NT2/D1 (cell line): ENCODE measurements around the gene RPS6KA2.

Experiments
- DNase-seq: peaks from one replicate; pipeline ENCODE4 v3.0.0-alpha.2; 2011; ENCODE audit warnings: low read depth, low spot score
- H3K27me3 ChIP-seq: 2 replicates; pipeline ENCODE4 v1.6.0; 2011; ENCODE audit warnings: mild to moderate bottlenecking; ENCODE audit not compliant: insufficient read length, insufficient read depth
- H3K36me3 ChIP-seq: 2 replicates; pipeline ENCODE4 v1.6.1; 2011; ENCODE audit warnings: mild to moderate bottlenecking, low read length, mixed read lengths; ENCODE audit not compliant: insufficient read depth, insufficient read length
- H3K4me1 ChIP-seq: 2 replicates; pipeline ENCODE4 v1.5.1; 2011; ENCODE audit not compliant: insufficient read depth, insufficient read length
- H3K4me3 ChIP-seq: 2 replicates; pipeline ENCODE4 v1.5.1; 2011; ENCODE audit warnings: low read depth; ENCODE audit not compliant: insufficient read length
- H3K9ac ChIP-seq: 2 replicates; pipeline ENCODE4 v1.6.0; 2011; ENCODE audit warnings: low read depth; ENCODE audit not compliant: insufficient read length
- H3K9me3 ChIP-seq: 2 replicates; pipeline ENCODE4 v1.5.1; 2011; ENCODE audit warnings: mild to moderate bottlenecking, low read length; ENCODE audit not compliant: insufficient read depth
- SUZ12 ChIP-seq: IDR thresholded peaks from 2 replicates; pipeline ENCODE4 v1.6.1; 2011; ENCODE audit not compliant: insufficient read length, insufficient read depth; ENCODE audit errors: extremely low read depth
- YY1 ChIP-seq: IDR thresholded peaks from 2 replicates; pipeline ENCODE4 v1.6.1; 2011; ENCODE audit not compliant: insufficient read length, insufficient read depth
- ZNF274 ChIP-seq: IDR thresholded peaks from 2 replicates; pipeline ENCODE4 v1.6.1; 2011; ENCODE audit warnings: mild to moderate bottlenecking, low read depth, low read length

Gene RPS6KA2

GRCh38 chr6:166492092-166492741 is 134.8 kb downstream of the RPS6KA2 start:
- Histone ChIP-seq H3K27me3 (no peaks in the 10 kb centered on the region), H3K4me1 (no peaks in the 10 kb centered on the region), H3K36me3 (peaks cover 3% of the 10 kb centered on the region), H3K9me3 (no peaks in the 10 kb centered on the region), H3K4me3 (no peak overlapping the region), H3K9ac (no peak overlapping the region)
- DNase-seq, result no peak
- TF ChIP-seq YY1, result no peak

- Histone ChIP-seq H3K36me3 (peaks cover 3% of the 10 kb centered on the region), H3K27me3 (no peaks in the 10 kb centered on the region), H3K4me3 (no peak overlapping the region), H3K9ac (no peak overlapping the region), H3K9me3 (no peaks in the 10 kb centered on the region), H3K4me1 (no peaks in the 10 kb centered on the region)
- no peak for DNase-seq
- no peak for TF ChIP-seq YY1
- no peak for TF ChIP-seq SUZ12
- TF ChIP-seq ZNF274, result no peak
Observed at GRCh38 chr6:166490671-166491500, 136.2 kb downstream of the RPS6KA2 start.

- no peak overlapping the region for H3K9ac ChIP-seq
- peaks cover 2% of the 10 kb centered on the region for H3K4me1 ChIP-seq
- peaks cover 3% of the 10 kb centered on the region for H3K36me3 ChIP-seq
- no peaks in the 10 kb centered on the region for H3K27me3 ChIP-seq
- H3K4me3 ChIP-seq, result no peak overlapping the region
- DNase-seq, result no peak
- TF ChIP-seq YY1 (no peak), SUZ12 (no peak), ZNF274 (no peak)
- no peaks in the 10 kb centered on the region for H3K9me3 ChIP-seq
Observed at GRCh38 chr6:166489301-166490155, 137.5 kb downstream of the RPS6KA2 start.

DNA sequence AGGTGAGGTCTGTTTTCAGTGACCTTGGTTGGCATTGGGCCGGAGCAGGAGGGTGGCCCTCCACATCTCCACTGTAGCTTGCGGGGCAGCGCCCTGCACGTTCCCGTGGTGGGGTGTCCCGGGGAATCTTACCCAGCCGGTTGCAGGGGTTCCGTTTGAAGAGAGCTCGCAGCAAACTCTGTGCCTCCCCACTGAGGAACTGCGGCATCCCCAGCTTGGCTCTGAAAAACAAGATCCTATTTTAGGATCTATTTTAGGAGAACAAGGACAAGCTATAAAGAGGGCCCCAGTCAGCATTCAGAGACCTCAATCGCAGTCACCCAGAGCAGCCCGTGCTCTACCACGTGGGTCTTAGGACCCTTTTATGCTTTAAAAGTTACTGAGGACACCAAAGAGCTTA is 138.3 kb downstream of the RPS6KA2 start:
- H3K4me1 ChIP-seq, result peaks cover 2% of the 10 kb centered on the region
- H3K36me3 ChIP-seq, result no peaks in the 10 kb centered on the region
- H3K27me3 ChIP-seq, result no peaks in the 10 kb centered on the region
- TF ChIP-seq ZNF274 (no peak), SUZ12 (no peak), YY1 (no peak)
- no peak for DNase-seq
- no peaks in the 10 kb centered on the region for H3K9me3 ChIP-seq
- no peak overlapping the region for H3K9ac ChIP-seq
- H3K4me3 ChIP-seq, result no peak overlapping the region

DNA sequence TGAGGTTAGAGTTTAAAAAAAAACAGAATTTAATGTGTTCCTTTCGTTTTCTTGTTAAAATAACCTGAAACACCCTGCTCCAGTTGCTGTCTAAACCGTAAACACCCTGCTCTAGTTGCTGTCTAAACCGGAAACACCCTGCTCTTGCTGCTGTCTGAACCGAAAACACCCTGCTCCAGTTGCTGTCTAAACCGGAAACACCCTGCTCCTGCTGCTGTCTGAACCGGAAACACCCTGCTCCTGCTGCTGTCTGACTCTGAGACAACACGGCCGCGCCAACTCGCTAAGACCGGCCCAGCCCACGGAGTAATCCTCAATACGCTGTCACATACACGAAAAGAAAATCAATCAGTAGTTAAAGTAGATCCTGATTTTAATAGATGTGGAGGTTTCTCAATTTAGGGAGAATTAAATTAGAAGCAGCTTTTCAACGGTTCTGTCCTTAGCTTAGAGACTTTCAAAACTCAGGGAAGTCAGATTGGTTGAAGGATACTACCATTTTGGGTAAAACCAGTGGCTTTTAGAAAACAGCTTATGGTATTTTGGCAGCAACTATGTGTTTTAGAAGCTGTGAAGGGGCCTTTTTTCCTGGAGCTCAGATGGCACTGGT is 138.9 kb downstream of the RPS6KA2 start:
- H3K9me3 ChIP-seq, result no peaks in the 10 kb centered on the region
- TF ChIP-seq YY1, result no peak
- no peak for TF ChIP-seq ZNF274
- no peak for TF ChIP-seq SUZ12
- no peak for DNase-seq
- no peak overlapping the region for H3K4me3 ChIP-seq
- no peak overlapping the region for H3K9ac ChIP-seq
- no peaks in the 10 kb centered on the region for H3K36me3 ChIP-seq
- H3K27me3 ChIP-seq, result no peaks in the 10 kb centered on the region
- peaks cover 2% of the 10 kb centered on the region for H3K4me1 ChIP-seq

DNA sequence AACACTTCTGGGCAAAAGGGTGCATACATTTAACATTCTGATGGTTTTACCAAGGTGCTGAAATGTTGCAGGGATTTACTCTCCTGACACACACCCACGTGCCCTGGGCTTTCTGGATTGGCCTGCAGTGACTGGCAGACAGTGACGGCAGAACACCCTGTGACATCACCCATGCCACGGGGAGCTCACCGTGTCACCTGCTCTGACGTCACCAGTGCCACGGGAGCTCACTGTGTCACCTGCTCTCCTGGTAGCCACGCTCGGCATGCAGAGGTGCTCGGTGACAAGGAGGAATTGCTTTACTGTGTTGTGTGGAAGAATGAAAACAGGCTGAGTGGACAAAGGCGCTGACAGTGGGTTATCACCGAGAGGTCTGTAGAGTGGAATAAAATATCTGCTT is 139.9 kb downstream of the RPS6KA2 start:
- Histone ChIP-seq H3K4me3 (no peak overlapping the region), H3K9ac (no peak overlapping the region), H3K9me3 (no peaks in the 10 kb centered on the region), H3K36me3 (no peaks in the 10 kb centered on the region), H3K4me1 (peaks cover 2% of the 10 kb centered on the region), H3K27me3 (no peaks in the 10 kb centered on the region)
- TF ChIP-seq YY1 (no peak), ZNF274 (no peak), SUZ12 (no peak)
- no peak for DNase-seq

DNA sequence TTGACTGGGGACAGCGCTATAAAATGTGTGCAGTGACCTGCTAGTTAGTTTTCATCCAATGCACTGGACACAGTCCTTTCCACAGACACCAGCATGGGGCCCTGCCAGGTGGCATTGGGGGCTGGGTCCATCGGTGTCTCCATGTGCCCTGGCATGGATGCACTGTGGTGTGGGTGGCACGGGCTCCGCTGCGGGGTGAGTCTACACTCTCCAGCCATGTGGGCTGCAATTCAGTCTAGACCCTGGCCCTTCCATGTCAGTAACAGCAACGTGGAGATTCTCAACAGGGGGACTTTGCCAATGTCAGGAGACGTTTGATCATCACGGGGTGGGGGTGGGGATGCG is 140.5 kb downstream of the RPS6KA2 start:
- no peaks in the 10 kb centered on the region for H3K9me3 ChIP-seq
- no peak overlapping the region for H3K4me3 ChIP-seq
- H3K9ac ChIP-seq, result no peak overlapping the region
- H3K27me3 ChIP-seq, result no peaks in the 10 kb centered on the region
- no peaks in the 10 kb centered on the region for H3K36me3 ChIP-seq
- TF ChIP-seq ZNF274 (no peak), SUZ12 (no peak), YY1 (no peak)
- no peak for DNase-seq
- peaks cover 2% of the 10 kb centered on the region for H3K4me1 ChIP-seq
